Body of pancreas (tissue), 4 donors: Measurements from ENCODE around the gene TIPARP. TPM values are rescaled to one million over a fixed set of nuclear protein-coding genes. Genes with fewer than 3 reads are reported as not detected.

Experiments
- ATAC-seq: fragments of 150-250 bp; one replicate; pipeline ENCODE4 v1.9.1; 2016
- DNase-seq, 4 donors: peaks; one replicate each; pipeline ENCODE4 v3.0.0-alpha.2; 2019
- H3K27ac ChIP-seq, 4 donors: fragments of 200-600 bp; sonication (generic); 1 replicate in 3 of 4; 2 replicates in 1 of 4; pipeline versions ENCODE4 v1.5.1 to v1.6.1; 2016 to 2019; ENCODE audit warnings: mild to moderate bottlenecking in 1 of 4, mixed read lengths in 1 of 4, moderate library complexity in 1 of 4
- H3K27me3 ChIP-seq, 2 donors: fragments of 200-600 bp; sonication (generic); one replicate each; pipeline ENCODE4 v1.6.0; 2016; ENCODE audit warnings: mild to moderate bottlenecking in 1 of 2
- H3K36me3 ChIP-seq, 2 donors: fragments of 200-600 bp; sonication (generic); replicated peaks in 1 of 2; 2 replicates each; pipeline ENCODE4 v1.5.1; 2016; ENCODE audit warnings: low read depth in 2 of 2; ENCODE audit not compliant: insufficient read depth in 1 of 2
- H3K4me1 ChIP-seq: fragments of 200-600 bp; sonication (generic); one replicate; pipeline ENCODE4 v1.6.0; 2016
- H3K4me3 ChIP-seq, 2 donors: fragments of 200-600 bp; sonication (generic); 1 replicate in 1 of 2; 2 replicates in 1 of 2; pipeline ENCODE4 v1.5.1; 2016 to 2019
- H3K9me3 ChIP-seq, 3 donors: fragments of 200-600 bp; sonication (generic); 1 replicate in 2 of 3; 2 replicates in 1 of 3; pipeline ENCODE4 v1.5.1; 2016
- POLR2A ChIP-seq, 3 donors: fragments of 450-650 bp; IDR thresholded peaks; one replicate each; pipeline ENCODE4 v1.6.1; 2016; ENCODE audit warnings: antibody characterized with exemption in 3 of 3, mild to moderate bottlenecking in 2 of 3
- WGBS, 2 donors: methylation state at CpG; one replicate each; pipeline ENCODE4 v1.1.5; 2017; 5-methylcytosine and 5-hydroxymethylcytosine counted together
- intact Hi-C: fragments of 100-400 bp; cut with DNase I; formaldehyde crosslinking; loops from one replicate; pipeline ENCODE4 v1.15.1; 2023
- total RNA-seq, 2 donors: library from RNA; depleted of rRNA; stranded (reverse); fragments of >200 nt; gene quantifications; one replicate each; pipeline ENCODE4 v1.1.0, GENCODE V29; 2016
- TF ChIP-seq, protein P1 (sequence below), 7 experiments: fragments of 450-650 bp in 4 of 7; fragments of 200-600 bp in 3 of 7; sonication (generic) in 3 of 7; IDR thresholded peaks; one replicate each; pipeline ENCODE4 v1.5.1; 2016 to 2019; ENCODE audit warnings: antibody characterized with exemption in 7 of 7

TIPARP gene
- total RNA-seq, 2 donors from 2014 or later, result 12.5 to 13.2 TPM

DNA sequence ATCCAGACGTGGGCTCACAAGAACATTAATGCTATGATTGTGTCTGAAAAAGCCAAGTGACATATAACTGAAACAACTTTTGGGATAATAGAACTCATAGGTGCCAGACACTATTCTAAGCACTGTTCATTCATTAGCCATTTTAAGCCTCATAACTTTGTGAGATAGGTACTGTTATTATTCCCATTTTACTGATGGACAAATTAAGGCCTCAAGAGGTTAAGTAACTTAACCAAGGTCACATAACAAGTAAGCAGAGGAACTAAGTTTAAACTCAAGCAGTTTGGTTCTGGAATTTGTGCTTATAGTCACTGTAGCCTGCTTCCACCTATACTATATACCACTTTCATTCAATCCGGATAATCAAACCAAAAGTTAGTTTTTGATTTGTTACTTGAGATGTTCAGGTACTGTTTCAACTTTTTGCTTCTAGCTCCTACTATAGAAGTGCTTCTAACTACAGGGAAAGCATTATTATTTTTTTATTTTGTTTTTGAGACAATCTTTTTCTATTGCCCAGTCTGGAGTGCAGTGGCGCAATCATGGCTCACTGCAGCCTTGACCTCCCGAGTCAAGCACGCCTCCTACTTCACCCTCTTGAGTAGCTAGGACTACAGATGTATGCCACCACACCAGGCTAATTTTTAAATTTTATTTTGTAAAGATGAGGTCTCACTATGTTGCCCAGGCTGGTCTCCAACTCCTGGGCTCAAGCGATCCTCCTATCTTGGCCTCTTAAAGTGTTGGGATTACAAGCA is 41.9 kb downstream of the TIPARP start:
- no peak overlapping the region for H3K27ac ChIP-seq
- intact Hi-C loops, result no loop called here
- H3K36me3 ChIP-seq, result no peaks in the 10 kb centered on the region
- WGBS, 2 donors, result 79 to 81% methylated on average over 6 of the region's 6 CpGs
- no peaks in the 10 kb centered on the region for H3K27me3 ChIP-seq
- no peaks in the 10 kb centered on the region for H3K9me3 ChIP-seq
- no peak overlapping the region for H3K4me3 ChIP-seq
- ATAC-seq (no peak), DNase-seq (no peak)
- peaks cover 14% of the 10 kb centered on the region for H3K4me1 ChIP-seq
- TF ChIP-seq, protein P1, sequence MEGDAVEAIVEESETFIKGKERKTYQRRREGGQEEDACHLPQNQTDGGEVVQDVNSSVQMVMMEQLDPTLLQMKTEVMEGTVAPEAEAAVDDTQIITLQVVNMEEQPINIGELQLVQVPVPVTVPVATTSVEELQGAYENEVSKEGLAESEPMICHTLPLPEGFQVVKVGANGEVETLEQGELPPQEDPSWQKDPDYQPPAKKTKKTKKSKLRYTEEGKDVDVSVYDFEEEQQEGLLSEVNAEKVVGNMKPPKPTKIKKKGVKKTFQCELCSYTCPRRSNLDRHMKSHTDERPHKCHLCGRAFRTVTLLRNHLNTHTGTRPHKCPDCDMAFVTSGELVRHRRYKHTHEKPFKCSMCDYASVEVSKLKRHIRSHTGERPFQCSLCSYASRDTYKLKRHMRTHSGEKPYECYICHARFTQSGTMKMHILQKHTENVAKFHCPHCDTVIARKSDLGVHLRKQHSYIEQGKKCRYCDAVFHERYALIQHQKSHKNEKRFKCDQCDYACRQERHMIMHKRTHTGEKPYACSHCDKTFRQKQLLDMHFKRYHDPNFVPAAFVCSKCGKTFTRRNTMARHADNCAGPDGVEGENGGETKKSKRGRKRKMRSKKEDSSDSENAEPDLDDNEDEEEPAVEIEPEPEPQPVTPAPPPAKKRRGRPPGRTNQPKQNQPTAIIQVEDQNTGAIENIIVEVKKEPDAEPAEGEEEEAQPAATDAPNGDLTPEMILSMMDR (IDR thresholded peaks at IDR 0.05), result no peak
- no peak for TF ChIP-seq POLR2A (IDR thresholded peaks at IDR 0.05)

DNA sequence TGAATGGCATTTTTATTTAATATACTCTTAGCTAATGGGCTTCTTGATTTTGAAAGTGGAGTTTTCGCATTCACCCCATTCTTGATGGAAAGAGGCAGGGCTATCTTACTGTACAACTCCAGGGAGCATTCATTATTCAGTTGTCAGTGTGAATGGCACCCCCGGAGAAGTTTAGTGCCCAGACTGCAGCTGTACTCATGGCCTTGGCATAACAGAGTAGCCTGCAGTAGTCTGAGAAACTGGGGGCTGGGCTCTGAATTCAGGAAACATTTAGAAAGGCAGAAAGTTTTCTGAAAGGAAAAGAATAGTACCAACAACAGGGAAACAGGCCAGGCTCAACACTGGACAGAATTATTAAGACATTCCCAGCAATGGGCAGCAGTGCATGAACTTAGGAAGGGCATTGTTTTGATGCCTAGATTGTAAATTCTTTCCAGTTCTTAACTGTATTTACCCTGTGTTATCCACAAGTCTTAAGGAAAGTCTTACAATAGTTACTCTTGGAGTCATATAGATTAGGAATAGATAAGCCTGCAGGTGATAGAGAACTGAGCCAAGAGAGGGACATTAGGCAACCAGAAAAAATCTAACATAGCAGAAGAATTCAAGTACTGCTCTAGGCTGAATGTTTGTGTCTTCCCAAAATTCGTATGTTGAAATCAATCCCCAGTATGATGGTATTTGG is 44.4 kb downstream of the TIPARP start:
- ATAC-seq (peak; percentile 45), DNase-seq (peak in 1 of 4 donors; percentile 43)
- 29 to 47% methylated on average over 3 of the region's 3 CpGs for WGBS, 2 donors
- Histone ChIP-seq H3K4me1 (peaks cover 14% of the 10 kb centered on the region), H3K9me3 (no peaks in the 10 kb centered on the region), H3K36me3 (no peaks in the 10 kb centered on the region), H3K27me3 (no peaks in the 10 kb centered on the region), H3K27ac (peak overlapping the region in 1 of 4 donors; percentile 35), H3K4me3 (no peak overlapping the region)
- intact Hi-C loops, result no loop called here
- TF ChIP-seq, protein P1 (IDR thresholded peaks at IDR 0.05), result no peak
- no peak for TF ChIP-seq POLR2A (IDR thresholded peaks at IDR 0.05)

DNA sequence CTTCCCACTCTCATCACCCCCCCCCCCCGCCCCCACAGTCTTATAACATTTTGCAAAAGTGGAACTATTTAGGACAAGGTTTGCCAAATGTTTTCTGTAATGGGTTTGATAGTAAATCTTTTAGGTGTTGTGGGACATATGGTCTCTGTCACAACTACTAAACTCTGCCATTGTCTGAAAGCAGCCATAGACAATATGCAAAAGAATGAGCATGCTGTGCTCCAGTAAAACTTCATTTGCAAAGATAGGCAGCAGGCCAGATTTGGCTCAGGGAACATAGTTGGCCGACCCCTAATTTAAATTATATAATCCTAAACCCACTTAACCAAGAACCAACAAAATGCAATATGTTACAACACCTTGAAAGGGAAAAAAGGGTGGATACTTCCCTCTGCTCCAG is 46.4 kb downstream of the TIPARP start:
- DNase-seq (no peak), ATAC-seq (no peak)
- intact Hi-C loops, result no loop called here
- WGBS, 2 donors, result 57 to 63% methylated on average over 2 of the region's 2 CpGs
- H3K36me3 ChIP-seq, result no peaks in the 10 kb centered on the region
- no peak overlapping the region for H3K4me3 ChIP-seq
- TF ChIP-seq, protein P1 (IDR thresholded peaks at IDR 0.05), result no peak
- TF ChIP-seq POLR2A (IDR thresholded peaks at IDR 0.05), result no peak
- H3K27me3 ChIP-seq, result no peaks in the 10 kb centered on the region
- no peaks in the 10 kb centered on the region for H3K9me3 ChIP-seq
- peaks cover 14% of the 10 kb centered on the region for H3K4me1 ChIP-seq
- H3K27ac ChIP-seq, result no peak overlapping the region

DNA sequence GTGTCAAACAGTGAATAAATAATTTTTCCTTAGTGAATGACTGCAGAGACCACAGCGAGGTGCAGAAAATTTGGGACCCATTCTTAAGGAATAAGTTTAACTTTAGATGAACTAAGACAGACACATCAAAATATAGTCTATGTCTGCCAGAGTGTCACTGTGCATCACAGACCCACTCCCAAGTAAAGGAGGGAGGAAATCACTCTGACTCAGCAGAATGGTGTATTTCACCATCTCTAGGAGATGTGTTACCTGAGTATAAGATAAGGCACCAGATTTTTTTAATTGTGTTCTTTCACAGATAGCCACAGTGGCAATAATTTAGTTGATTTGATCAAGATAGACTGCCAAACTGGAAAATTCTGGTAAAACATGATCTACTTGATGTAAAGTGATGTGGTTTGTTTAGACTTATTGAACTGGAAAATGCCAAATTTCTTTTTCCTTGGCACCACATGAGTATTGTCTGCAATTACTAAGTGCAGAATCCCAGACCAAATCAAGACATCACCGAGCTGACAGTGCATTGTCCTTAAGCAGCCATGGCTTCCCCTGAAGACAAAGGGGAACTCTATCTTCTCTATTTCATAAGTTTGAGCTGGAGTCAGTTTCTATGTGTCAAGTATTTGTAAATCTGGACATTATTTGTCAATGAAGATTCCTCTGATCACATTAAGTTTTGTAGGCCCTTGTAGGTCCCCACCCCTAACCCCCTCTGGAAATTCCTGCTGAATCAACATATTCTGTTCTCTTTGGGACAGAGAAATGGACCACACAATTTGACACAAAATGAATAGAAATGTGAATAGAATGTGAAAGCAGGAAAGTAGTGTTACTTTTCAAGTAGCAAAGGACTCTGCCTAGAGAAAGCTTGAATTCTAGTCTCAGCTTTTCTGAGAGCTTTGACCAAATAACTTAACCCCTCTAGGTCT is 47.6 kb downstream of the TIPARP start:
- DNase-seq (no peak), ATAC-seq (no peak)
- no peak for TF ChIP-seq POLR2A (IDR thresholded peaks at IDR 0.05)
- TF ChIP-seq, protein P1 (IDR thresholded peaks at IDR 0.05), result no peak
- Histone ChIP-seq H3K27me3 (no peaks in the 10 kb centered on the region), H3K9me3 (no peaks in the 10 kb centered on the region), H3K27ac (no peak overlapping the region), H3K36me3 (no peaks in the 10 kb centered on the region), H3K4me3 (no peak overlapping the region), H3K4me1 (peaks cover 14% of the 10 kb centered on the region)
- 93 to 95% methylated on average over 2 of the region's 2 CpGs for WGBS, 2 donors
- intact Hi-C loops, result no loop called here
